HL-60/S4 treated with retinoic acid at 250 ng/mL for 4 days and 3 days (cell line): ENCODE results near the gene PRKD2.
"Not testable (repeated sequence)": the region's sequence is repeated elsewhere in the genome, so short reads cannot be mapped to it uniquely, and the experiment has no call there.

Experiments
- in situ Hi-C: fragments of 300-500 bp; cut with MboI; formaldehyde crosslinking; loops from 2 replicates; pipeline ENCODE4 v1.7.0; 2022; ENCODE audit warnings: low sequenced_read_pairs

PRKD2 gene

DNA sequence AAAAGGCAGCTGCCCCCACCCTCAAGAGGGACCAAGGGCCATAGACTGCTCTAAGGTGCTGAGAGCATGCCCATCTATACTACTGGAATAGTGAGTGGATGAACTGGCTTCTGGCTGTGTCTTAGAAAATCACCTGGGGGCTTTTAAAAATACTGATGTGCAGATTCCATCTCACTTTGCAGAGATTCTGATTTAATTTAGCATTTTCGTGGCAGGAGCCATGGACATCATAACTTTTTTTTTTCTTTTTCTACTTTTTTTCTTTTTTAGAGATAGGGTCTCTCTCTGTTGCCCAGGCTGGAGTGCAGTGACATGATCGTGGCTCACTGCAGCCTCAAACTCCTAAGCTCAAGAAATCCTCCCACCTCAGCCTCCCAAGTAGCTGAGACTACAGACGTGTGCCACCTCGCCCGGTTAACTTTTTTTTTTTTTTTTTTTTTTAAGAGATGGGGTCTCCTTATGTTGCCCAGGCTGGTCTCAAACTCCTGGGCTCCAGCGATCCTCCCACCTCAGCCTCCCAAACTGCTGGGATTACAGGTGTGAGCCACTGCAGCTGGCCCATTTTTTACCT is 4.1 kb downstream of the PRKD2 start:
- in situ Hi-C loops: not testable (repeated sequence)

DNA sequence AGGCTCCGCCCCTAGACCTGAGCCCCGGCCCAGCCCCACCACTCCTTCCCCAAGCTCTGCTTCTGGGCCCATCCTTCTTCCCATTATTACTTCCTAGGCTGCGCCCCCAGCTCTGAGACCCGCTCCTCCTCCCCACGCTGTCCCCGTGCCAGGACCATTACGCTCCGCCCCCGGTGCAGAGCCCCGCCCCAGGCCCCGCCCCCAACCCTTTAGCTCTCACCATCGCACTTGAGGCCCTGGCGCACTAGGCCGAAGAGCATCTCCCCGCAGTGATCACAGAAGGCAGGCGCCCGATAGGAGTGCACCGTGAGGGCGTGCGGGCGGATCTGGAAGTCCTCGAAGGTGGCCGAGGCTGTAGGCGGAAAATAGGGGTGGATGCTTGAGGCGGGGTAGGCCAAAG is 6.2 kb downstream of the PRKD2 start:
- in situ Hi-C loops: no loop called here

DNA sequence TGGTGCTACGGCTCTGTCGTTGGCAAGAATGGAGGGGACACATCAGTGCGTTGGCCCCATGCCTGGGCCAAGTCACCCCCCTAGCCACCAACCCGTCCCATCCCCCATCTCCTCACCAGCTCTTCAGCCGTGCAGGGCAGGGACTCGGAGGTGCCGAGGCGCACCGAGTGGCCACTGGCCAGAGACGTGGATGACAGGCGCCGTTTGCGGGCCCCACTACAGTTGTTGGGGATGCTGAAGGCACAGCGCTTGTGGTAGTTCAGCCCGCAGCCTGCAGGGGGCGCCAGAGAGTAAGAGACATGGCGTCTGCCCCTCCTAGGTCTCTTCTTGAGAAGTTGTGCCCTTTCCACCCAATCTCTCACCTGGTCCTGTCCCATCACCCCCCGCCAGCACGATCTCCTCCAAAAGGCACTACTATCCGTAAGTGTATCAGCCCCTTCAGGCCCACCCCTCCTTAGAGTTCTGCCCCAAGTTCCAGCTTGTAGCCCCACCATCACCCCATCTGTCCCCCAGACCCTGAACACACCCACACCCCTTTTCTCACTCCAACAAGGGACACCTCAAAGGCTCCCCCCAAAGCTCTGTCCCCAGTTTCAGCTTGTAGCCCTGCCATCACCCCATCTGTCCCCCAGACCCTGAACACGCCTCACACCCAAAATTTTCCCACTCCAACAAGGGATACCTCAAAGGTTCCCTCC is 12.4 kb downstream of the PRKD2 start:
- in situ Hi-C loops: no loop called here

DNA sequence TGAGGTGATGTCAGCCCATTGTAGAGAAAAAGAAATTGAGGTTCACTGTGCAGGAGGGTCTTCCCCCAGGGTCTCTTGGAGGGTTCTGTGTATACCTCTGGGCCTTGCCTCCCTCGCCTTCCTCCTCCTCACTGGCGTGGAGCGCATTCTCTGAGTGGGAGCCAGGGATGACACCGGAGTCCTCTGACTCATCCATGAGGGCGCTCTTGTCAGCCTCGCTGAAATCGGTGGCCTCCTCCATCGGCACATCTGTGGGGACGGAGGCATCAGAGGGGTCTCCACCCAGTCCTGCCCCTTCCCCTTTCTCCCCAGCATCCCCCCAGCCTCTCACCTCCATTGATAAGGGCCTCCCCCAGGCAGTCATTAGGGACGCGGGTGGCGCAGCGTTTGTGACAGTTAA is 16.2 kb downstream of the PRKD2 start:
- in situ Hi-C loops: no loop called here

DNA sequence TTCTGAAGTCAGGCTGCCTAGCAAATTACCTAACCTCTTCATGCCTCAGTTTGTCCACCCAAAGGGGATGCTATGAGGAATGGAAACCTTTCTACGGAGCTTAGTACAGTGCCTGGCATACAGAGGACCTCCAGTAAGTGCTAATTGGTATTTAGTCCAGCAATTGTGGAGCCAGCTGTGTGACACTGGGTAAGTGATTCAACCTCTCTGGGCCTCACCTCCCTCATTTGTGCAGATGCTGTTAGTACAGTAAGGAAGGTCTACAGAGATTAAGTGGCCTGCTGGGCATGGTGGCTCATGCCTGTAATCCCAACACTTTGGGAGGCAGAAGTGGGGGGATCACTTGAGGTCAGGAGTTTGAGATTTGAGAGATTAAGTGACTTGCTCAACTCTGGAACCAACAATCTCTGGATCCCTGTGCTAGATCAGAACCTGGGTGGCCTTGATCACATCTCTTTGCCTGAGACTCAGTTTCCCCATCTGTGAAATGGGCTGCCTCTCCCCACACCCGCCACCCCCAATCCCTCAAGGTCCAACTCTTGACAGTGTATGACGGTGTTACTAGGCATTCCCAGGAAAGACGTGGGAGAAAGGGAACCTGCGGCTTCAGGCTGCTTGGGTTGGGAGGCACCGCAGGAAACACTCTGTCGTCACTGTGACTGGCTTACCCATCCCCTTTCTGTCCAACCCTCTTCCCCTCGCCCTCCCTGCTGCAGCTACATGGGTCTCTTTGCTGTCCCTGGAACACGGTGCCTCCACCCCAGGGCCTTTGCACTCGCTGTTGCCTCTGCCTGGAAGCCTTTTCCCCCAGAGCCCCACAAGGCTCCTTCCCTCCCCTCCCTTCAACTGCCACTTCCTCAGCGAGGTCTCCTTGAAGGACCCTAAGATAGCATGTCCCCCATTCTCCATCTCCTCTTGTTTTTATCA is 18.3 kb downstream of the PRKD2 start:
- in situ Hi-C loops: no loop called here

DNA sequence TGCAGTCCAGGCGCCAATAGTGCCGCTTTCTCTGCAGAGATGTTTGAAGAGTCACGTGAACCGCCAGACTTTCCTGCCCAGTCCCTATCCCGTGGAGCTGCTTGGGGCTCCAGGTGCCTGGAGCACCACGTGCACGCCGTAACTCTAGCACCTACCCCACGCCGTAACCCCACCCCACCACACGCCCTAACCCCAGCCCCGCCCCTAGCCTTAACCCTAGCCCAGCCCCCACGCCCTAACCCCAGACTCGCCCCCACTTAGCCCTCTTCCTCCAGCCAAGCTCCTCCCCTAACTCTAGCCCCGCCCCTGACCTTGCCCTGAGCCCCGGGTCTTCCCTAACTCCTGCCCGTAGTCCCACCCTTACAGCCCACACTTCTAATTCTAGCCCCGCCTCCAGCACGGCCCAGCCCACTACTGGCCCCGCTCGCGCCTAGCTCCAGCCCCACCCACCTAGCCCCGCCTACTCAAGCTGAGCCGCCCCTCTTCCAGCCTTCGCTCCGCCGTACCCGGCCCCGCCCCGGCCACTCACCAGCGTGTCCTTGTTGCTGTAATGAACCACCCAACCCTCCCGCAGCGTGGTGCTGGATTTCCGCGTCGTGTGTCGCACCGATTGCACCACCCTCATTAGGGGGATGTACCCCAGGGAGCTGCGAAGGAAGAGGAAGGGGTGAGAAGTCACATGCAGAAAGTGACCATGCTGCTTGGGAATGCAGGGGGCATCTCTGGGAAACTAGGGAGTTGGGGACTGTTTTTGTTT is 19.5 kb downstream of the PRKD2 start:
- in situ Hi-C loops: no loop called here

DNA sequence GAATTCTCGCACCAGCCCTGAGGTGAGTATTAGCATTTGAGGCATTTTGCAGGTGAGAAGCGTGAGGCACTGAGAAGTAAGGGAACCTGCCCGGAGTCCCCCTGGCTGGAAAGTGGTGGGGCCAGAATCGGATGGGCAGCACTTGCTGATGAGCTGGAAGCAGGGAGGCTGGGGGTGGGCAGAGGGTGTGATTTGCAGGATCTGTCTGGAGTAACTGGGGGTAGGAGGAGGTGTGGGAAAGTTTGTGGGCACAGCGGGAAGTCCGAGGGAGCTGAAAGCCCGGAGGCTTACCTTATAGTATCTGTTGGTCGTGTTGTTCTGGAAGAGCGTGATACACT is 20.1 kb downstream of the PRKD2 start:
- in situ Hi-C loops: no loop called here

DNA sequence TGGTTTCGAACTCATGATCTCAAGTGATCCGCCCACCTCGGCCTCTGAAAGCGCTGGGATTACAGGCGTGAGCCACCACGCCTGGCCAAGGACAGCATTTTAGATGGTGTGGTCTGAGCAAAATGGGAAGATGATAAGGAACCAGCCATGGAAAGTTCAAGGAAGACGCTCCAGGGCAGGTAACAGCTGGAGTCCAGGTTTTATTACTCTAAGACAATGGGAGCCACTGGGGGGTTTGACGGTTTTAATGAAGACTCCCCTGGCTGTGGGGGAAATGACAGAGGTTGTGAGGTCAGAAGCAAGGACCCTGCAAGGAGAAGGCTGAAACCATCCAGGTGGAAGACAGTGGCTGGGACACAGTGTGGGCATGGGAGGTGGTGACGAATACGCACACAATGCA is 20.9 kb downstream of the PRKD2 start:
- in situ Hi-C loops: no loop called here

DNA sequence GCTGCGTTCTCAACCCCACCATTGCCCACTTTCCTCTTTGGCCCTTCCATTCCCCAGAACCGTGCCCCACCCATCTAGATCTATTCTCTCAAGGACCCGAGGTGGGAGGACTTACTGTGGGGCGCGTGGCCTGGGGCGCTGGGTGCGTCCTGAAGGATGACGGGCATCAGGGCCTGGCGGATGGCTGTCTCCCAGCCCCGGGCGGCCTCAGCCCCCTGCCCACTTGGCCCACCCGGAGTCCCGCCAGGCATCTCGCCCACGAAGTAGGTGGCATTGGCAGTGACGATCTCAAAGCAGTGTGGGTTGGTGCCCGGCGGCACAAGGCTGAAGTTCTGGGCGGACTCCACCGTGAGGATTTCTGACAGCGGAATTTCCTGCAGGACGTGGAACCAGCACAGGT is 23.2 kb downstream of the PRKD2 start:
- in situ Hi-C loops: no loop called here

DNA sequence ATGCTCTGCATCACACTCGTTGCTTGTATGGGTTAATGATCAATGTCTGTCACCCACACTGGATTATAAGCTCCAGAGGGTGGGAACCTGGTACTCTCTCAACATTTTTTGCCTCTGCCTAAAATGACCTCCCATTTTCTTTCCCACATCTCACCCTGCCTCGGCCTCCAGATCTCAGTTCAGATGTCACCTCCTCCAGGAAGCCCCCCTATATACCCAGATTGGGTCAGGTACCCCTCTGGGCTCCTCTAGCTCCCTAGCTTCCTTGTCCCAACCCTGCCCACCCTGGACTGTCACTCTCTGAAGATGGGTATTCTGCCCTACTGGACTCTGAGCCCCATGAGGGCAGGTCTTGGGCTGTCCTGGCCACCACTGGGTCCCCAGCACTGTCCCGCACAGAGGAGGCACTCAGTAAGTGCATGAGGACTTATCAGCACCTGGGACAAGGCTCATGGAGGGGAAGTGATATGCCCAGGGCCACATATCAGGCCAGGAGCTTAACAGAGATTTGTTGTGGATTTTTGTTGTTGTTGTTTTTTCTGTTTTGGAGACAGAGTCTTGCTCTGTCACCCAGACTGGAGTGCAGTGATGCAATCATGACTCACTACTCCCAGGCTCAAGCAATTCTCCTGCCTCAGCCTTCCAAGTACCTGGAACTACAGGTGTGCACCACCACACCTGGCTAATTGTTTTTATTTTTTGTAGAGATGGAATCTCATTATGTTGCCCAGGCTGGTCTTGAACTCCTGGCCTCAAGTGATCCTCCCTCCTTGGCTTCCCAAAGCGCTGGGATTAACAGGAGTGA is 23.8 kb downstream of the PRKD2 start:
- in situ Hi-C loops: no loop called here

DNA sequence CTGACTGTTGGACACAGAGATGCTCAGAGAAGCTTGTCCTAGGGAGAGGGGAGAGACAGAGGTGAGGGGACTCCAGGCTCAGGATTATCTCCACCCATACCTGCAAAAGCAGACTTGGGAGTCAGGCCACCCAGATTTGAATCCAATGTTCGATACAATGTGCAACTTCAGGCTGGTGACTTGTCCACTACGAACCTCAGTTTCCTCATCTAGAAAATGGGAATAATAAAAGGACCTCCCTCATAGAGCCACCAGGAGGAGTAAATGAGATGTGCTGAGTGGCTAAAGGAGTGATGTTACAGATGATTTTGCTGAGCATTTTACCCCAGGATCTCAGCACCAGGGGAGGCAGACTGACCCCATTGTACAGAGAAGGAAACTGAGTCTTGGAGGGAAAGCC is 25.0 kb downstream of the PRKD2 start:
- in situ Hi-C loops: no loop called here

DNA sequence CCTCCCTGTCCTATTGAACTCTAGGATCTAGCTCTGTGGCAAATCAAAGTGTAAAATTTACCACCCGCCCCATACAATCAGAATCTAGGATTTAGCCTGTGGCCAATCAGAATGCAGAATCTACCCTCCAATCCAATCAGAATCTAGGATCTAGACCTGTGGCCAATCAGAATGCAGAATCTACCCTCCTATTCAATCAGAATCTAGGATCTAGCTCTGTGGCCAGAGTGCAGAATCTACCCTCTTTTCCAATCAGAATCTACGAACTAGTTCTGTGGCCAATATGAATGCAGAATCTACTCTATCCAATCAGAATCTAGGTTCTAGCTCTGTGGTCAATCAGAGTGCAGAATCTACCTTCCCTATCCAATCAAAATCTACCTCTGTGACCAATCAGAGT is 25.8 kb downstream of the PRKD2 start:
- in situ Hi-C loops: no loop called here

DNA sequence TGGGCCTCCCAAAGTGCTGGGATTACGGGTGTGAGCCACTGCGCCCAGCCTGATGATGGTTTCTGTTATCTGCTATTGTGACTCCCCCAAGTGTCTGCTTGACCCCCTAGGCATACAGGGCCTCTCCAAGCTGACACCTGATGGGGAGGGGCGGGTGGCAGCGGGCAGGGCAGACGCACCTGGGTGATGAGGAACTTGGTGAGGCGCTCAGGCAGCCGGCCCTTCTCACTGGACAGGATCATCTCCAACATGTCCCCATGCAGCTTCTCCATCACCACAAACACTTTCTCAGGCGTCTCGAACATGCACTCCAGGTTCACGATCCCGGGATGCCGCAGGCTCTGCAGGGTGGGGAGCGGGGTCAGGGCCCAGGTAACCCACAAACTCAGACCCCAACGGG is 27.6 kb downstream of the PRKD2 start:
- in situ Hi-C loops: no loop called here

DNA sequence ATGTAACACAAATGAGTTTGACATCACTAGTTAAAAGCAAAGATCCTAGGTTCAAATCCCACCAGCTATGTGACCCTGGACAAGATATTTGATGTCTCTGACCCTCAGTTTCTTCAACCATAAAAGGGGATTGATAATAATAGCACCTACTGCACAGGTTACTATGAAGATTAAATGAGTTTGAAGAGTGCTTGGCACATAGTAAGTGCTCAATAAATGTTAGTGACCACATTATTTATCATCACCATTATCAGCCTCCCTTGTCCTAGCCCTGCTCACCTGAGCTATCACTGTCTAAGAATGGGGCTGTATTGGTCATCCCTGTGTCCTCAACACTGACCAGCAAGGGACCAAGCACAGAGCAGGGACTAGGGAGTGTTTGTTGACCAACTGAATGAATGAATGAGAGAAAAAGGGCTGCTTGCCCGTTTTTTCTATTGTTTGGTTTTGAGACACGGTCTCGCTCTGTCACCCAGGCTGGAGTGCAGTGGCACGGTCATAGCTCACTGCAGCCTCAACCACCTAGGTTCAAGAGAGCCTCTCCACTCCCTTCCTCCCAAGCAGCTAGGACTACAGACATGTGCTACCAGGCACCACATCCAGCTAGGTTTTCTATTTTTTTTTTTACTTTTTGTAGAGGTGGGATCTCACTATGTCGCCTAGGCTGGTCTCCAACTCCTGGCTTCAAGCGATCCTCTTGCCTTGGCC is 29.3 kb downstream of the PRKD2 start:
- in situ Hi-C loops: no loop called here

DNA sequence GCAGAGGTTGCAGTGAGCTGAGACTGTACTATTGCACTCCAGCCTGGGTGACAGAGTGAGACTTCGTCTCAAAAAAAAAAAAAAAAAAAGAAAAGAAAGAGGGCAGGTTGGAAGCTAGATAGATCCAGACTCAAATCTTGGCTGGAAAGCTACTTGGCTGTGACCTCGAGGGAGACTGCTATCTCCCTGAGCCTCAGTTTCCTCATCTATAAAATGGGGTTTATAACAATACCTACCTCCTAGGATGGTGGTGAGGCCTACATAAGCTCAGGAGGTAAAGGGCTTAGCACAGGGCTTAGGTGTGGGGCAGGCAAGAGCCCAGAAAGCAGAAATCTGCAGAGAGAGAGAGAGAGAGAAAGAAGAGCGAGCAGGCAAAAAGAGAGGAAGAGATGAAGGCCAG is 31.7 kb downstream of the PRKD2 start:
- in situ Hi-C loops: no loop called here

DNA sequence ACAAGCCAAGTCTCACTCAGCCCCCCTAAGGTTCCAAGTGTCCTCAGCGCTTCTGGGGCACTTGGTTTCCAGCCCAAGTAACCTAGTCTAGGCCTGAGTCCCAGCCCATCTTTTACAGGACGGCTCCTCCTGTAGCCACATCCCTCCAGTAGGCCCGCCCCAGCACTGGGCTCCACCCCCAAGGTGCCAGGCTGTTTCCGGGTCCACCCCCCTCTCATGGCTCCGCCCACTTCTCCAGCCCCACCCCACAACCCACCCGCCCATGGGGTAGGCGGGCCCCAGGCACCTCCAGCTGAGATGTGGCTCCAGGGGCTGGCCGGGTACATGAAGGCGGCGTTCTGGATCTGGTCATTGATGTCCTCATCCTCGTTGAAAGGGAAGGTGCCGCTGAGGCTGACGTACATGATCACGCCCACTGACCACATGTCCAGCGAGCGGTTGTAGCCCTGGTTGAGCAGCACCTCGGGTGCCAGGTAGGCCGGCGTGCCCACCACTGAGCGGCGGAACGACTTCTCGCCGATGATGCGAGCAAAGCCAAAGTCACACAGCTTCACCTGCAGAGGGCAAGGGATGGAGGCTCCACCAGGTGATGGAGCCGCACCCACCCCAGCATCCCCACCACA is 38.7 kb downstream of the PRKD2 start:
- in situ Hi-C loops: no loop called here

DNA sequence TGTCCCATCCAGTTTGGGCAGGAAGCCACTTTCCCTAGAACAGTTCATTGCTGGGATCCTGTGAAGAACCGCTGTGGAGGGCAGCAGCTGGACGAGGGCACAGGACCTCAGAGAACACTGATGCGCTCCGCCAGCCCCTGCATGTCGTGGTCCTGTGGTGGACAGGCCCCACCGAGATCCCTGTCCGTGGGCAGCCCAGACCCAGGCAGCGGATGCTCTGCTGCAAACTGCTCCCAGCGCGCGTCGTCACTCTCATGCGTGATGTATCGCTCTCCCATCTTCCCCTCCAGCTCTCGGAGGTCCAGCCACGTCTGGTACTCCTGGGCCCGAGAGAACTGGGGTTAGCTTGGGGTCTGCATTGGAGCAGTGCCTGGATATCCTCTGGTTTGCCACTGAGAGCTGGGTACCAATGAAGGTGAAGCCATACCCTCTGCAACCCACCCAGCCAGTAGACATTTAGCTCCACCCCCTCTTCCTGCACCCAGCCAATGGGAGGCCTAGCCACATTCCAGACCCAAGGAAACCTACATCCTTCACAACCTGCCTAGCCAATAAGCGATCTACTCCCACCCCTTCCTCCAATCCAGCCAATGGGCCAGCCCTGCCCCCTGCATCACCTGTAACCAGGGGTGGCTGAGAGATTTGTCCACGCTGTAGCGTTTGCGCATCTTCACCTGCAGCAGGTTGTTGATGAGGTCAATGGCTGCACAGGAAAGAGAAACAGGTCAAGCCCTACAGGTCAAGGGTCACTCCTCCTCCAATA is 42.3 kb downstream of the PRKD2 start:
- in situ Hi-C loops: no loop called here

DNA sequence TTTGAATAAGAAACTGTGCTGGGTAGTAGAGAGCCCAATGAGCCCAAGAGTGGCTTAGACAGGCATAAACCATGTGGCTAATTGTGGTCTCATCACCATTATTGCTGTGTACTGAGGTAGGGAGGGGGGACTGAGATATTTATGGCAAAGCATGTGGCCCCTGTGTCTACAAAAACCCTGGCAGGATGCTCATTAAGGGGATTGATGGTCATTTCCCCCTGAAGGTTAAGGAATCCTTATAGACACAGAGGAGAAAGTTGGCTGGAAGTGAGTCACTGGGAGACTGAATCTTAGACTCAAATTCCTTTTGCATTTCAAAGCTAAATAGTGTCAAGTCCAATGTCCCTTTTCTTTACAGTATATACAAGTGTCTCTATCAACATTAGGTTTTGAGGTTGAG is 46.1 kb downstream of the PRKD2 start:
- in situ Hi-C loops: no loop called here

DNA sequence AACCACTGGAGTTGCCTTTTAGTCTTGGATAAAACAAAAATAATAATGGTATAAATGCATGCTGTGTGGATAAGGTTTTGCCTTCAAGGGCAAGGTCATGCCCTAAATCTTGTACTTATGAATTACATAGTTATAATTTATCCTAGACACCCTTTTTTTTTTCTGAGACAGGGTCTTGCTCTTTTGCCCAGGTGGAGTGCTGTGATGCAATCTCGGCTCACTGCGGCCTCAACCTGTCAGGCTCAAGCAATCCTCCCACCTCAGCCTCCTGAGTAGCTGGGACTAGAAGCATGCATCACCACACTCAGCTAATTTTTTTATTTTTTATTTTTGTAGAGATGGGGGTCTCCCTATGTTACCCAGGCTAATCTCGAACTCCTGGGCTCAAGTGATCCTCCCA is 48.3 kb downstream of the PRKD2 start:
- in situ Hi-C loops: no loop called here
